Neuronal stem cell (in vitro differentiated cells): Measurements from ENCODE around the gene MOG.

Experiments used
- DNase-seq: peaks from one replicate; pipeline ENCODE4 v3.0.0-alpha.2; 2013; ENCODE audit warnings: low spot score
- H2AFZ ChIP-seq: one replicate; pipeline ENCODE4 v1.6.1; 2013; ENCODE audit warnings: mild to moderate bottlenecking, low read length, inconsistent platforms
- H2AK5ac ChIP-seq: 2 replicates; pipeline ENCODE4 v1.6.1; 2013; ENCODE audit warnings: low read depth, mild to moderate bottlenecking, inconsistent platforms, low read length, moderate library complexity, mixed read lengths
- H2BK120ac ChIP-seq: 2 replicates; pipeline ENCODE4 v1.6.1; 2013; ENCODE audit warnings: low read depth, mild to moderate bottlenecking, inconsistent platforms, low read length, moderate library complexity, mixed read lengths
- H2BK12ac ChIP-seq: one replicate; pipeline ENCODE4 v1.6.1; 2013; ENCODE audit warnings: low read length, inconsistent platforms
- H2BK15ac ChIP-seq: 2 replicates; pipeline ENCODE4 v1.6.1; 2013; ENCODE audit warnings: mild to moderate bottlenecking, low read length, inconsistent platforms, mixed read lengths
- H2BK5ac ChIP-seq: one replicate; pipeline ENCODE4 v1.6.1; 2013; ENCODE audit warnings: inconsistent platforms, mild to moderate bottlenecking, low read length, moderate library complexity
- H3K14ac ChIP-seq: one replicate; pipeline ENCODE4 v1.6.1; 2013; ENCODE audit warnings: low read length, inconsistent platforms
- H3K18ac ChIP-seq: 2 replicates; pipeline ENCODE4 v1.6.1; 2013; ENCODE audit warnings: low read length, inconsistent platforms
- H3K23ac ChIP-seq: 2 replicates; pipeline ENCODE4 v1.6.1; 2013; ENCODE audit warnings: low read depth, mild to moderate bottlenecking, mixed read lengths, low read length, inconsistent platforms; ENCODE audit not compliant: poor library complexity
- H3K27ac ChIP-seq: replicated peaks from 3 replicates; pipeline ENCODE4 v1.5.1; 2013; ENCODE audit warnings: low read length, inconsistent platforms
- H3K27me3 ChIP-seq, 3 experiments: 2 replicates each; pipeline ENCODE4 v1.6.1; 2013; ENCODE audit warnings: low read length in 3 of 3, mild to moderate bottlenecking in 2 of 3, inconsistent platforms in 1 of 3, low read depth in 1 of 3, mixed read lengths in 1 of 3, moderate library complexity in 1 of 3; ENCODE audit not compliant: control insufficient read depth in 3 of 3, insufficient read depth in 3 of 3
- H3K36me3 ChIP-seq, 2 donors: replicated peaks in 1 of 2; 2 replicates each; pipeline ENCODE4 v1.6.1; 2013; ENCODE audit warnings: low read length in 2 of 2; ENCODE audit not compliant: control insufficient read depth in 2 of 2, insufficient read depth in 2 of 2
- H3K4ac ChIP-seq: 2 replicates; pipeline ENCODE4 v1.6.1; 2013; ENCODE audit warnings: inconsistent platforms, mild to moderate bottlenecking, low read length, moderate library complexity
- H3K4me1 ChIP-seq, 2 donors: 1 replicate in 1 of 2; 2 replicates in 1 of 2; pipeline ENCODE4 v1.6.1; 2013; ENCODE audit warnings: low read length in 2 of 2, low read depth in 1 of 2; ENCODE audit not compliant: control insufficient read depth in 2 of 2, insufficient read depth in 1 of 2
- H3K4me2 ChIP-seq: one replicate; pipeline ENCODE4 v1.6.1; 2013; ENCODE audit warnings: mild to moderate bottlenecking, low read length, inconsistent platforms; ENCODE audit not compliant: insufficient read depth, poor library complexity, severe bottlenecking
- H3K4me3 ChIP-seq, 2 donors: 2 replicates each; pipeline ENCODE4 v1.5.1; 2013; ENCODE audit warnings: low read length in 2 of 2, mild to moderate bottlenecking in 2 of 2, inconsistent platforms in 1 of 2, moderate library complexity in 1 of 2
- H3K79me1 ChIP-seq: one replicate; pipeline ENCODE4 v1.6.1; 2013; ENCODE audit warnings: low read depth, mild to moderate bottlenecking, inconsistent platforms, low read length, moderate library complexity
- H3K9ac ChIP-seq: one replicate; pipeline ENCODE4 v1.6.1; 2013; ENCODE audit warnings: mild to moderate bottlenecking, low read depth, low read length, inconsistent platforms; ENCODE audit not compliant: poor library complexity
- H3K9me3 ChIP-seq, 2 donors: replicated peaks in 1 of 2; 2 replicates each; pipeline versions ENCODE3 to v1.6.1; 2013; ENCODE audit warnings: low read length in 2 of 2, mild to moderate bottlenecking in 2 of 2, inconsistent platforms in 1 of 2, low read depth in 1 of 2, mixed read lengths in 1 of 2, moderate library complexity in 1 of 2; ENCODE audit not compliant: control insufficient read depth in 2 of 2, insufficient read depth in 1 of 2
- H4K8ac ChIP-seq: one replicate; pipeline ENCODE4 v1.6.1; 2013; ENCODE audit warnings: low read depth, mild to moderate bottlenecking, inconsistent platforms, low read length, moderate library complexity
- H4K91ac ChIP-seq: one replicate; pipeline ENCODE4 v1.6.1; 2013; ENCODE audit warnings: low read length, low read depth, mild to moderate bottlenecking, inconsistent platforms; ENCODE audit not compliant: poor library complexity
- WGBS, 2 donors: extraction: QIAGEN DNeasy Blood & Tissue Kit; methylation state at CpG; one replicate each; pipeline ENCODE4 v1.1.7; 2013; ENCODE audit warnings: missing lambda C conversion rate in 2 of 2, mixed read lengths in 1 of 2; ENCODE audit not compliant: insufficient read length in 2 of 2, insufficient replicate concordance in 1 of 2; ENCODE audit errors: extremely low coverage in 2 of 2; 5-methylcytosine and 5-hydroxymethylcytosine counted together

Gene MOG

GRCh38 chr6:29628419-29629281 lies 28.2 kb upstream of the MOG start:
- Histone ChIP-seq H3K79me1 (peaks cover 8% of the 10 kb centered on the region), H2BK120ac (no peak overlapping the region), H2BK15ac (peak overlapping the region; percentile 45), H3K4ac (no peak overlapping the region), H3K23ac (peak overlapping the region; percentile 59), H4K91ac (no peak overlapping the region), H4K8ac (no peak overlapping the region), H3K14ac (no peak overlapping the region), H3K9ac (peak overlapping the region; percentile 88), H2BK5ac (peak overlapping the region; percentile 70), H3K27ac (peak overlapping the region; percentile 88), H3K4me3 (peak overlapping the region; percentile 62 to 81), H3K18ac (peak overlapping the region; percentile 98), H2AFZ (peak overlapping the region; percentile 83), H3K27me3 (no peaks in the 10 kb centered on the region), H2BK12ac (no peak overlapping the region), H3K4me2 (peak overlapping the region; percentile 63), H3K9me3 (no peaks in the 10 kb centered on the region), H2AK5ac (peak overlapping the region; percentile 53), H3K4me1 (peaks cover 42 to 59% of the 10 kb centered on the region in 2 donors), H3K36me3 (peaks cover 2 to 6% of the 10 kb centered on the region in 2 donors)
- no CpG with 5 or more reads among the region's 32 CpGs for WGBS, 2 donors
- DNase-seq: peak; percentile 78

- no peak overlapping the region for H3K4me3 ChIP-seq
- no peak overlapping the region for H2BK120ac ChIP-seq
- H2BK5ac ChIP-seq: no peak overlapping the region
- H2BK12ac ChIP-seq: no peak overlapping the region
- no peak overlapping the region for H3K14ac ChIP-seq
- no peak overlapping the region for H3K4ac ChIP-seq
- H3K9ac ChIP-seq: no peak overlapping the region
- no peak overlapping the region for H4K91ac ChIP-seq
- peaks cover under 1 to 5% of the 10 kb centered on the region in 2 donors for H3K36me3 ChIP-seq
- H2BK15ac ChIP-seq: no peak overlapping the region
- H3K9me3 ChIP-seq: no peaks in the 10 kb centered on the region
- H4K8ac ChIP-seq: no peak overlapping the region
- peaks cover 40 to 52% of the 10 kb centered on the region in 2 donors for H3K4me1 ChIP-seq
- no peak overlapping the region for H2AK5ac ChIP-seq
- H2AFZ ChIP-seq: no peak overlapping the region
- H3K27ac ChIP-seq: no peak overlapping the region
- no peak for DNase-seq
- H3K18ac ChIP-seq: no peak overlapping the region
- WGBS, 2 donors: no CpG with 5 or more reads among the region's 2 CpGs
- no peak overlapping the region for H3K4me2 ChIP-seq
- H3K23ac ChIP-seq: no peak overlapping the region
- no peaks in the 10 kb centered on the region for H3K27me3 ChIP-seq
- peaks cover 8% of the 10 kb centered on the region for H3K79me1 ChIP-seq
Observed at GRCh38 chr6:29629571-29629970, 27.3 kb upstream of the MOG start.

- Histone ChIP-seq H3K9ac (peak overlapping the region; percentile 51), H3K4ac (no peak overlapping the region), H2BK15ac (no peak overlapping the region), H3K4me3 (no peak overlapping the region), H2AFZ (no peak overlapping the region), H2BK120ac (no peak overlapping the region), H3K18ac (no peak overlapping the region), H3K14ac (no peak overlapping the region), H4K91ac (no peak overlapping the region), H3K9me3 (no peaks in the 10 kb centered on the region), H3K27me3 (no peaks in the 10 kb centered on the region), H2BK5ac (no peak overlapping the region), H3K27ac (no peak overlapping the region), H2AK5ac (no peak overlapping the region), H3K36me3 (peaks cover 2 to 5% of the 10 kb centered on the region in 2 donors), H3K4me2 (peak overlapping the region; percentile 21), H3K23ac (no peak overlapping the region), H2BK12ac (no peak overlapping the region), H3K4me1 (peaks cover 34 to 45% of the 10 kb centered on the region in 2 donors), H3K79me1 (peaks cover 8% of the 10 kb centered on the region), H4K8ac (no peak overlapping the region)
- WGBS, 2 donors: no CpG with 5 or more reads among the region's 9 CpGs
- DNase-seq: no peak
Observed at GRCh38 chr6:29630315-29630714, 26.6 kb upstream of the MOG start.

- no peak overlapping the region for H2BK12ac ChIP-seq
- H4K8ac ChIP-seq: peak overlapping the region; percentile 82
- peak overlapping the region; percentile 92 for H3K18ac ChIP-seq
- H3K14ac ChIP-seq: no peak overlapping the region
- no peak overlapping the region for H2AFZ ChIP-seq
- no peak overlapping the region for H3K4ac ChIP-seq
- H3K4me1 ChIP-seq: peaks cover 29 to 36% of the 10 kb centered on the region in 2 donors
- WGBS, 2 donors: no CpG with 5 or more reads among the region's 14 CpGs
- H3K79me1 ChIP-seq: peaks cover 8% of the 10 kb centered on the region
- peak overlapping the region; percentile 67 for H3K4me3 ChIP-seq
- H2BK15ac ChIP-seq: no peak overlapping the region
- H3K9me3 ChIP-seq: no peaks in the 10 kb centered on the region
- H2AK5ac ChIP-seq: peak overlapping the region; percentile 98
- H4K91ac ChIP-seq: no peak overlapping the region
- H3K9ac ChIP-seq: peak overlapping the region; percentile 70
- peak overlapping the region; percentile 68 for H3K4me2 ChIP-seq
- H2BK5ac ChIP-seq: no peak overlapping the region
- no peak overlapping the region for H2BK120ac ChIP-seq
- H3K23ac ChIP-seq: peak overlapping the region; percentile 31
- peaks cover 2 to 5% of the 10 kb centered on the region in 2 donors for H3K36me3 ChIP-seq
- no peak overlapping the region for H3K27ac ChIP-seq
- no peak for DNase-seq
- H3K27me3 ChIP-seq: no peaks in the 10 kb centered on the region
Observed at GRCh38 chr6:29631209-29631810, 25.6 kb upstream of the MOG start.
